OCI-LY7 (cell line): ENCODE results near the gene CCDC185.

Source experiments
- EZH2phosphoT487 ChIP-seq: fragments of 200-600 bp; sonication (generic); IDR thresholded peaks from 2 replicates; pipeline ENCODE4 v1.6.1; 2018; ENCODE audit warnings: low read depth, borderline replicate concordance, mild to moderate bottlenecking, mixed run types, antibody characterized with exemption, low read length, moderate library complexity, mixed read lengths
- TF ChIP-seq, protein P1 (sequence below): fragments of 200-600 bp; sonication (generic); conservative IDR thresholded peaks from 2 replicates; pipeline ENCODE4 v1.5.1; 2014; ENCODE audit warnings: mild to moderate bottlenecking, antibody characterized with exemption, low read length, moderate library complexity, mixed read lengths

DNA sequence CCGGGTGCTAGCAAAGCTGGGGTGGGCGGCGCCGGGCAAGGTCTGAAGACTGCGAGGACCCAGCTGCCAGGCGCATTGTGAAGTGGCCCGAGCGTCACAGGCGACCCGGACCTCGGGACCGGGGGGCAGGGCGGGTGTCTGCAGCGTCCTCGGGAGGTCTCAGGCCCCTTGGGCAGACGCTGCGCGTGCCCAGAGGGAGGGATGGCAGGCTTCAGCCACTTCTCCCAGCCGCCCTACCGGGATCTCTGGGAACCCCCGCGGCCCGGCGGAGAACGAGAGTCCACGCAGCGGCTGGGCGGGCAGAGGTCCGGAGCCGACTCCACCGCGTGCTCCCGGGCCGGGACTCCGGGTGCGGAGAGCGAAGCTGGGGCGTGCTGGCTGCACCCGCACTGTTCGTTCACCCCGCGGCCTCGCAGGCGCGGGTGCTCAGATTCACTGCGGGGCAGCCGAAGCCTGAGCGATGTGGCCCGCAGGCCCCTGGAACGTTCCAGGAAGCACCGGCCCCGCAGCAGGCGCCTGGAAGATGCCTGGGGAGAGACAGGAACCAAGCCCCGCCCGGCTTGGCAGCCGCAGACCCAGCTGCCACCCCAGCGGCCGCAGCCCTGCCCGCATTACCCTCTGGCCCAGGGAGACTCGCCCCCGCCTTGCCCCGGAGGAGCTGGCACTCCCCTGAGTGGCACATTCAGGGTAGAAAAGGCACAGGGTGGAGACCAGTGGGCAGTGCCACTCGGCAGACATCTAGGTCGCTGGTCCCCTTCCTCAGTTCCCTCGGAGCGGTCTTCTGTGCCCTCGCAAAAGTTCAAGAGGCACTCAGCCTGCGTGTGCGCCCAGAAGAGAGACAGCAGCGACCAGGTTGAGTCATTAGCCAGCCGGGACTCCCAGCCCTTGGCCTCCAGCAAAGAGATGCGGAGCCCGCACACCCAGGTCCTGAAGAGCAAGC, at the start of gene CCDC185:
- TF ChIP-seq, protein P1, sequence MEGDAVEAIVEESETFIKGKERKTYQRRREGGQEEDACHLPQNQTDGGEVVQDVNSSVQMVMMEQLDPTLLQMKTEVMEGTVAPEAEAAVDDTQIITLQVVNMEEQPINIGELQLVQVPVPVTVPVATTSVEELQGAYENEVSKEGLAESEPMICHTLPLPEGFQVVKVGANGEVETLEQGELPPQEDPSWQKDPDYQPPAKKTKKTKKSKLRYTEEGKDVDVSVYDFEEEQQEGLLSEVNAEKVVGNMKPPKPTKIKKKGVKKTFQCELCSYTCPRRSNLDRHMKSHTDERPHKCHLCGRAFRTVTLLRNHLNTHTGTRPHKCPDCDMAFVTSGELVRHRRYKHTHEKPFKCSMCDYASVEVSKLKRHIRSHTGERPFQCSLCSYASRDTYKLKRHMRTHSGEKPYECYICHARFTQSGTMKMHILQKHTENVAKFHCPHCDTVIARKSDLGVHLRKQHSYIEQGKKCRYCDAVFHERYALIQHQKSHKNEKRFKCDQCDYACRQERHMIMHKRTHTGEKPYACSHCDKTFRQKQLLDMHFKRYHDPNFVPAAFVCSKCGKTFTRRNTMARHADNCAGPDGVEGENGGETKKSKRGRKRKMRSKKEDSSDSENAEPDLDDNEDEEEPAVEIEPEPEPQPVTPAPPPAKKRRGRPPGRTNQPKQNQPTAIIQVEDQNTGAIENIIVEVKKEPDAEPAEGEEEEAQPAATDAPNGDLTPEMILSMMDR = no peak
- no peak for TF ChIP-seq EZH2phosphoT487
